HepG2 (cell line): Measurements from ENCODE around the gene TRAPPC3. TPM values are rescaled to one million over a fixed set of nuclear protein-coding genes. Genes with fewer than 3 reads are reported as not detected.
A peak's percentile ranks its signal among the peaks of the same experiment; 100 is the strongest.

Experiments used
- ATAC-seq: fragments of 200-7000 bp; cut with Tn5 transposase; 3 replicates; pipeline ENCODE4 v1.9.1; 2020; ENCODE audit warnings: mild to moderate bottlenecking, moderate library complexity
- BruUV-seq: library from RNA; stranded (reverse); fragments of 400-500 nt; replicated peaks from 2 replicates; lab custom pipeline; 2021; lab: Mats Ljungman, UMichigan
- CTCF ChIA-PET: fragments of 300-600 bp; formaldehyde crosslinking; extraction: SDS; loops from one replicate; lab custom pipeline; 2021; ENCODE audit warnings: low total read pairs, inconsistent platforms, low intra/inter-chr PET ratio; lab: Yijun Ruan, JAX
- POLR2A ChIA-PET: fragments of 350-600 bp; sonication (Branson Sonifier 250); formaldehyde crosslinking; loops from one replicate; lab custom pipeline; 2020; ENCODE audit warnings: antibody characterized with exemption, inconsistent platforms; lab: Yijun Ruan, JAX
- DNase-seq: peaks from one replicate; pipeline ENCODE4 v3.0.0-alpha.2; 2015; ENCODE audit warnings: low spot score
- FAIRE-seq: peaks from 3 replicates; lab custom pipeline; 2011; peaks lifted over from hg19 to GRCh38; lab: Jason Lieb, UNC
- H2AFZ ChIP-seq: one replicate; pipeline ENCODE4 v1.6.1; 2011; ENCODE audit warnings: low read length, inconsistent platforms
- H3K27ac ChIP-seq: fragments of 300-600 bp; 3 replicates; pipeline ENCODE4 v1.8.0; 2011; ENCODE audit warnings: mixed run types, mild to moderate bottlenecking, mixed read lengths, low read length, inconsistent platforms; ENCODE audit not compliant: insufficient read depth; ENCODE audit errors: extremely low read length
- H3K27me3 ChIP-seq, 2 experiments: fragments of 200-600 bp in 1 of 2; 2 replicates in 1 of 2; 3 replicates in 1 of 2; pipeline versions ENCODE4 v1.6.0 to v1.8.0; 2011; ENCODE audit warnings: low read length in 2 of 2, mild to moderate bottlenecking in 2 of 2, moderate library complexity in 2 of 2, inconsistent platforms in 1 of 2; ENCODE audit not compliant: insufficient read depth in 2 of 2, control insufficient read depth in 1 of 2
- H3K36me3 ChIP-seq, 2 experiments: fragments of 200-600 bp in 1 of 2; replicated peaks in 1 of 2; 2 replicates in 1 of 2; 3 replicates in 1 of 2; pipeline versions ENCODE4 v1.5.1 to v1.8.0; 2011; ENCODE audit warnings: low read length in 2 of 2, inconsistent platforms in 1 of 2; ENCODE audit not compliant: insufficient read depth in 2 of 2, control insufficient read depth in 1 of 2
- H3K4me1 ChIP-seq: 2 replicates; pipeline ENCODE4 v1.5.1; 2012; ENCODE audit warnings: low read length, inconsistent platforms; ENCODE audit not compliant: insufficient read depth
- H3K4me2 ChIP-seq: 2 replicates; pipeline ENCODE4 v1.6.0; 2011; ENCODE audit warnings: low read depth, low read length, inconsistent platforms
- H3K4me3 ChIP-seq, 3 experiments: fragments of 200-600 bp in 1 of 3; sonication (generic), shearing (Covaris generic) in 1 of 3; replicated peaks in 1 of 3; 2 replicates each; pipeline ENCODE4 v1.5.1; 2011 to 2016; ENCODE audit warnings: low read length in 3 of 3, inconsistent platforms in 2 of 3, low read depth in 2 of 3, mild to moderate bottlenecking in 2 of 3, control low read depth in 1 of 3, mixed read lengths in 1 of 3; ENCODE audit not compliant: insufficient read depth in 1 of 3
- H3K79me2 ChIP-seq: one replicate; pipeline ENCODE4 v1.6.1; 2011; ENCODE audit warnings: low read length, inconsistent platforms; ENCODE audit not compliant: insufficient read depth
- H3K9ac ChIP-seq: 2 replicates; pipeline ENCODE4 v1.6.0; 2011; ENCODE audit warnings: mild to moderate bottlenecking, low read depth, low read length, inconsistent platforms; ENCODE audit not compliant: insufficient read depth
- H3K9me3 ChIP-seq: 2 replicates; pipeline ENCODE4 v1.5.1; 2012; ENCODE audit warnings: mild to moderate bottlenecking, low read length
- H4K20me1 ChIP-seq: 2 replicates; pipeline ENCODE4 v1.6.0; 2011; ENCODE audit warnings: inconsistent platforms, mild to moderate bottlenecking, low read length, moderate library complexity; ENCODE audit not compliant: insufficient read depth
- CBX1 ChIP-seq: IDR thresholded peaks from one replicate; pipeline ENCODE4 v1.6.1; 2016; ENCODE audit warnings: antibody characterized with exemption, low read depth
- CREB3 ChIP-seq: sonication (generic); formaldehyde crosslinking; IDR thresholded peaks from 2 replicates; pipeline ENCODE4 v1.5.0; 2020; ENCODE audit warnings: missing genetic modification reagents
- ELK4 ChIP-seq: sonication (generic); formaldehyde crosslinking; IDR thresholded peaks from 2 replicates; pipeline ENCODE4 v1.9.0; 2021; ENCODE audit warnings: missing genetic modification reagents, borderline replicate concordance
- FOXA3 ChIP-seq: IDR thresholded peaks from 2 replicates; pipeline ENCODE4 v1.6.1; 2016; ENCODE audit warnings: missing genetic modification reagents, missing compliant biosample characterization
- HMG20A ChIP-seq: IDR thresholded peaks from 2 replicates; pipeline ENCODE4 v1.6.1; 2016; ENCODE audit warnings: borderline replicate concordance
- HNRNPL ChIP-seq: fragments of 200-400 bp; formaldehyde crosslinking; IDR thresholded peaks from 2 replicates; pipeline ENCODE4 v1.6.1; 2017; ENCODE audit warnings: mild to moderate bottlenecking, low read depth, low read length
- NFE2 ChIP-seq: sonication (generic); formaldehyde crosslinking; IDR thresholded peaks from 2 replicates; pipeline ENCODE4 v1.4.0; 2020; ENCODE audit warnings: missing genetic modification reagents
- NR2F6 ChIP-seq, 2 experiments: IDR thresholded peaks; 2 replicates each; pipeline ENCODE4 v1.6.1; 2016; ENCODE audit warnings: antibody characterized with exemption in 1 of 2, mild to moderate bottlenecking in 1 of 2
- RARG ChIP-seq: sonication (generic); formaldehyde crosslinking; IDR thresholded peaks from 2 replicates; pipeline ENCODE4 v1.4.0; 2020; ENCODE audit warnings: low read depth, mild to moderate bottlenecking, missing genetic modification reagents
- RBM22 ChIP-seq: fragments of 200-400 bp; formaldehyde crosslinking; optimal IDR thresholded peaks from 2 replicates; pipeline ENCODE3; 2017; ENCODE audit warnings: mild to moderate bottlenecking, low read length, moderate library complexity
- ZNF318 ChIP-seq: sonication (generic); formaldehyde crosslinking; IDR thresholded peaks from 2 replicates; pipeline ENCODE4 v1.4.0; 2020; ENCODE audit warnings: mild to moderate bottlenecking, missing genetic modification reagents
- ZNF354B ChIP-seq: sonication (generic); formaldehyde crosslinking; IDR thresholded peaks from 2 replicates; pipeline ENCODE4 v1.8.0; 2022; ENCODE audit warnings: mild to moderate bottlenecking, missing genetic modification reagents
- ZNF614 ChIP-seq: IDR thresholded peaks from 2 replicates; pipeline ENCODE4 v1.6.1; 2018; ENCODE audit warnings: missing biosample characterization, missing genetic modification reagents, inconsistent platforms, borderline replicate concordance
- WGBS: methylation state at CpG from one replicate; pipeline ENCODE4 v1.1.6; 2017; ENCODE audit warnings: low lambda C conversion rate; 5-methylcytosine and 5-hydroxymethylcytosine counted together
- in situ Hi-C: cut with HindIII; loops from 2 replicates; pipeline ENCODE4 v1.10.0; 2017; ENCODE audit warnings: low pct_unique_long_range_greater_than_20kb; ENCODE audit not compliant: extremely low pct_ligation_motif_present
- intact Hi-C: fragments of 100-400 bp; cut with micrococcal nuclease; formaldehyde crosslinking; loops from one replicate; pipeline ENCODE4 v1.10.0; 2022; ENCODE audit not compliant: unreplicated experiment
- polyA plus RNA-seq, 8 experiments: library from polyadenylated mRNA; depleted of rRNA in 3 of 8; stranded (reverse) in 7 of 8; unstranded in 1 of 8; fragments of >200 nt; fragmentation: Illumina TruSeq in 4 of 8; extraction: Trizol in 4 of 8; gene quantifications; 2 replicates each; pipeline versions ENCODE4 v1.2.1 to v1.2.3, GENCODE V29; 2011 to 2016; ENCODE audit warnings: low read depth in 4 of 8, missing spikeins in 1 of 8, mixed read lengths in 1 of 8; ENCODE audit not compliant: insufficient read depth in 1 of 8
- total RNA-seq, 5 experiments: library from RNA; depleted of rRNA; stranded (reverse); fragments of >200 nt; fragmentation: Illumina TruSeq; extraction: Trizol; gene quantifications; 2 replicates each; pipeline ENCODE4 v1.2.3, GENCODE V29; 2016; ENCODE audit warnings: low read depth in 1 of 5

The TRAPPC3 gene
- total and polyA plus RNA-seq, 2 of the 13 experiments (the other 11 are each of a cell fraction or from before 2014, with no cell fraction given), result 53.7 to 62.4 TPM

- H3K36me3 ChIP-seq, result peaks cover 10 to 16% of the 10 kb centered on the region in 2 experiments; a peak in 4 of 5 replicates
- DNase-seq (no peak), FAIRE-seq (no peak), ATAC-seq (no peak)
- peaks cover 24% of the 10 kb centered on the region for H3K4me1 ChIP-seq
- intact Hi-C loops, result no loop called here
- H3K9ac ChIP-seq, result peak overlapping the region; percentile 81; the same call in 1 of the 2 replicates
- peak overlapping the region in 1 of 3 experiments; percentile 96; a peak in 2 of 6 replicates for H3K4me3 ChIP-seq
- H4K20me1 ChIP-seq, result no peaks in the 10 kb centered on the region
- ChIA-PET POLR2A (interaction anchor here (1.8 kb wide), 1 partner anchor 314 kb away, joined by 5 read pairs; no protein-coding TSS in a partner anchor), CTCF (no interaction called here)
- H2AFZ ChIP-seq, result no peak overlapping the region
- H3K27me3 ChIP-seq, result peaks cover 0 to 2% of the 10 kb centered on the region in 2 experiments; a peak in 1 of 5 replicates
- peaks cover 21% of the 10 kb centered on the region for H3K79me2 ChIP-seq
- WGBS, result 78% methylated on average over 16 of the region's 31 CpGs
- in situ Hi-C loops, result no loop called here
- H3K9me3 ChIP-seq, result no peaks in the 10 kb centered on the region
- BruUV-seq, result no TSS peak
- H3K4me2 ChIP-seq, result 0 out of 2 replicates have a peak overlapping the region, but pooled peaks have one; percentile 100
- no peak overlapping the region for H3K27ac ChIP-seq
- no peak for TF ChIP-seq ZNF614 (CRISPR knock-in tag)
- TF ChIP-seq CBX1, result no peak
- no peak for TF ChIP-seq NR2F6 (IDR thresholded peaks at IDR 0.05)
- TF ChIP-seq NR2F6 (CRISPR knock-in tag; IDR thresholded peaks at IDR 0.05), result no peak
- no peak for TF ChIP-seq HMG20A
- no peak for TF ChIP-seq ZNF354B (CRISPR knock-in tag)
- TF ChIP-seq FOXA3 (CRISPR knock-in tag), result no peak
- TF ChIP-seq ZNF318 (CRISPR knock-in tag), result no peak
- TF ChIP-seq HNRNPL, result no peak
- TF ChIP-seq NFE2 (CRISPR knock-in tag), result no peak
- TF ChIP-seq RBM22, result no peak
- no peak for TF ChIP-seq CREB3 (CRISPR knock-in tag)
- no peak for TF ChIP-seq ELK4 (CRISPR knock-in tag)
- TF ChIP-seq RARG (CRISPR knock-in tag), result no peak
Measured at GRCh38 chr1:36087233-36088123, 61.8 kb downstream of the TRAPPC3 start.
